ENCODE data around the gene CDX1.

CDX1 gene

DNA sequence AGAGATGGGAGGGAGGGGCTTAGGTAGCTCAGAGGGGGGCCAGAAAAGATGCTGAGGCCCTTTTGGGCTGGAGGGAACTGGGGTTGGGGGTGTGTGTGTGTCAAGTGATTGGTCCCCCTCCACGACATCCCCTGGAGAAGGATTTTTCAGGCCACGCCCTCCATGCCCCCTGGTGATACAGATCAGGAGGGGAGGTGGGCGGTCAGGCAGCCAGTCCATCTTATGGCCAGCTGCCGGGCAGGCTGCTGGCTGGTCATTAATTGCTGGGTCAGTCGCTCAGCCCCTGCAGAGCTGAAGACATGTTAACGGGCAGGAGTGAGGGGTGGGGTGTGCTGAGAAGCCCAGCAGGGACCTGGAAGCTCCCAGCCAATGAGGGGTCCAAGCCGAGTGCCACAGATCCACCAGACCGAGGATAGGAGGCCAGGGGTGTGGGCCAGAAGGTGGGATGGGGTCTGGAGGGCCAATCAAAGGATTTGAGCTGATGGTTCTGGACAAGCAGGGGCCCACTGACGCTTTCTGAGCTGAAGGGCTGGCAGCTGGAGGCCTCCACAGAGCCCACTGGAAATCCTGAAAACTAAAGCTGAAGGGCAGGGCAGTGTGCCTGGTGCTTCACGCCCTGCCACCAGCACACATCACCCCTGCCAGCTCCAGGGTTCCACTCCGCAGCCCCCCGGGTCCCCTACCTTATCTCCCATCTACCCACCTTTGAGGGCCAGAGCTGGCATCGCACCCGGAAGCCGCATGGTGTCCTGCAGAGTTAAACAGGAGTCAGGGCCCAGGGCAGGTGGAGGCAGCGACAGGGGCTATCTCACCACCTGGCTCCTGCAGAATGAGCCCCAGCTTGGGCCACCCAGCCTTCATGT, 30.0 kb upstream of the CDX1 start:
- H3K4me3 ChIP-seq (replicated peaks; ENCODE audit: low read depth, low read length), result no peak overlapping the region
- TF ChIP-seq CTCF (IDR thresholded peaks at IDR 0.05; ENCODE audit: low read depth, low read length, missing control alignments), result no peak
- DNase-seq (ENCODE audit: extremely low read depth, low read depth), result no peak

DNA sequence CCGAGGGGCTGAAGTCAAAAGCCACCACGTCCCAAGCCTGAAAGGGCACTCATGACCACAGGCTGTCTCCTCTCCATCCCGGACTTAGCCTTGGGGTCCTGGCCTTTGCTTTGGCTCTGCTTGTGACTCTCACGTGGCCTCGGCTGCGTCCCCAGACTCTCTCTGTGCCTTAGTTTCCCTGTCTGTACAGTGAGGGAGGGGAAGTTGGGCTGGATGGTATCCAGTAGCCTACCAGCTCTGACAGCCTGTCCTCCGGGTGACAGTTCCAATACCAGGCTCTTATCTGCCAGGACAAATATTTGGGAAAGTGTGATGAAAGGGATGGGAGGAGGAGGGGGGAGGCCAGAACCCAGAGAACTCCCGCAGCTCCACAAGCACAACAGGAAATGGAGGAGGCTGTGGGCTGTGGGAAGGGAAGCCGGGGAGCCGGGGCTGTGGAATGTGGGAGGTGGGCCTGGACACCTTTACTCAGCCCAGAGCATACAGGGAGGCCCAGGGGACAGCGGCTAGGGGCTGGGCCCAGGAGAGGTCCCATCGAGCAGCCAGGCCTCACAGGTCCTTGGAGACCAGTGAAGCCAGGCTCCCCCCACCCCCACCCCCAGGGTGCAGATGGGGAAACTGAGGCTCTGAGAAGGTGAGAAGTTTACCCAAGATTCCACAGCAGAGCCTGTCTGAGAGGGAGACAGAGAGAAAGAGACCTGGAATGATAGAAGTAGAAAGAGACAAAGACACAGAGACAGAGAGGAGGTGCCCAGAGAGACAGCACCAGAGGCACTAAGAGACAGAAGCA, 29.2 kb upstream of the CDX1 start:
- no peak for TF ChIP-seq CTCF (IDR thresholded peaks at IDR 0.05; ENCODE audit: low read depth, low read length, missing control alignments)
- no peak overlapping the region for H3K4me3 ChIP-seq (replicated peaks; ENCODE audit: low read depth, low read length)
- DNase-seq (ENCODE audit: extremely low read depth, low read depth), result no peak

DNA sequence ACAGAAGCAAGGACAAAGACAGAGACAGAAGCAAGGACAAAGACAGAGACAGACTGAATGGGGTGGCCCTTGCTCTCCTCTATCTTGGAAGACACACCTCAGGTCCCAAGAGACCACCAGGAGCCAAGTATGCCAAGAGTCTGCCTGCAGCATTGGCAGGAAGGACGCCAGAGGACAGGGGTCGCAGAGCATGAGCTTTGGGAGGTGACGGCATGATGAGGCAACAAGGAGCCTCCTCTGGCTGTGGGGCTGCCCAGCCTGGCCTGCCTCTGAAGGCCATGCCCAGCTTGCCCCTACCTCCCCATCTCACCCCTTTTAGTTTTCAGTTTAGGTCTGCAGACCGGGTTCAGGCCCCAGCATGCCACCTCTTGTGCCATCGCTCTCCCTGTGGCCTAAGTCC, 28.6 kb upstream of the CDX1 start:
- DNase-seq (ENCODE audit: extremely low read depth, low read depth), result no peak
- no peak overlapping the region for H3K4me3 ChIP-seq (replicated peaks; ENCODE audit: low read depth, low read length)
- TF ChIP-seq CTCF (IDR thresholded peaks at IDR 0.05; ENCODE audit: low read depth, low read length, missing control alignments), result no peak

DNA sequence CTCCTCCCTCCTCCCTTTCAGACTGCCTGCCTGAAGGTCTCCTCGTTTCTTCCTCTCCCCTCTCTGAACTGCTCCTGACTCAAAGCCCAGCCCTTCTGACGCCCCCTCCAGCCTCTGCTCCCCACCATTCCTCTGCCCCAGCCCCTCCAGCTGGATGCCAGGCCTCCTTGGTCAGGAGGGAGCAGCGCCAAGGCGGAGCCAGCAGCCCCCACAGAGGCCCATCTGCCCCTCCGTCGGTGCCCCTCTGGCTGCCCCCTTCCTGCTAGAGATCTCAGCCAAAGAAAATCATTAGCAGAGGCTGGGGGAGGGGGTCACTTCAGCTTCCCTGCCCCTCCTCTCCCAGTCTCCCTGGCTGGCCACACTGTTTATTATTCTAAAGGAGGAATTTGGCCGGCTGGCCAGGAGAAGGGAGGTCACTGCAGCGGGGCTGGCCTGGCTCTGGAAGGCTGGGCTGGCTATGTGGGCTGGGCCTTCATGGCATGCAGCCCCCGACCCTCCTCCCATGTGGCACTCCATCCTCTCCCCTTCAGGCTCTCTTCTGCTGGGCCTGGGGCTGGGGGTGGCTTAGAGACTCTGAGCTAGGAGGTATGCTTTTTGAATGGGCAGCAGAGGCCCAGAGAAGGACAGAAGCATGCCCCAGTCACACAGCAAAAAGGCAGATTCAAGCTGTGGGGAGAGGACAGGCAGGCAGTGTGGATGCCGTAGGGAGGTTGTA, 27.9 kb upstream of the CDX1 start:
- H3K4me3 ChIP-seq (replicated peaks; ENCODE audit: low read depth, low read length), result no peak overlapping the region; the same call in 1 of the 2 replicates
- no peak for DNase-seq (ENCODE audit: extremely low read depth, low read depth)
- TF ChIP-seq CTCF (IDR thresholded peaks at IDR 0.05; ENCODE audit: low read depth, low read length, missing control alignments), result no peak

GRCh38 chr5:150139334-150139733, 27.2 kb upstream of the CDX1 start:
- TF ChIP-seq CTCF (IDR thresholded peaks at IDR 0.05; ENCODE audit: low read depth, low read length, missing control alignments), result no peak
- H3K4me3 ChIP-seq (replicated peaks; ENCODE audit: low read depth, low read length), result no peak overlapping the region
- no peak for DNase-seq (ENCODE audit: extremely low read depth, low read depth)

- no peak overlapping the region for H3K4me3 ChIP-seq (replicated peaks; ENCODE audit: low read depth, low read length)
- DNase-seq (ENCODE audit: extremely low read depth, low read depth), result no peak
- no peak for TF ChIP-seq CTCF (IDR thresholded peaks at IDR 0.05; ENCODE audit: low read depth, low read length, missing control alignments)
Measured at GRCh38 chr5:150140830-150141229, 25.7 kb upstream of the CDX1 start.

All from HFF-Myc (cell line).